Activated T-cell treated with anti-CD3 and anti-CD28 coated beads for 24 hours (primary cell): ENCODE measurements around the gene IZUMO1.
"Not testable (repeated sequence)": the region's sequence is repeated elsewhere in the genome, so short reads cannot be mapped to it uniquely, and the experiment has no call there.

Source experiments
- DNase-seq: peaks from one replicate; pipeline ENCODE4 v3.0.0-alpha.2; 2020; ENCODE audit warnings: low read depth

Gene IZUMO1

DNA sequence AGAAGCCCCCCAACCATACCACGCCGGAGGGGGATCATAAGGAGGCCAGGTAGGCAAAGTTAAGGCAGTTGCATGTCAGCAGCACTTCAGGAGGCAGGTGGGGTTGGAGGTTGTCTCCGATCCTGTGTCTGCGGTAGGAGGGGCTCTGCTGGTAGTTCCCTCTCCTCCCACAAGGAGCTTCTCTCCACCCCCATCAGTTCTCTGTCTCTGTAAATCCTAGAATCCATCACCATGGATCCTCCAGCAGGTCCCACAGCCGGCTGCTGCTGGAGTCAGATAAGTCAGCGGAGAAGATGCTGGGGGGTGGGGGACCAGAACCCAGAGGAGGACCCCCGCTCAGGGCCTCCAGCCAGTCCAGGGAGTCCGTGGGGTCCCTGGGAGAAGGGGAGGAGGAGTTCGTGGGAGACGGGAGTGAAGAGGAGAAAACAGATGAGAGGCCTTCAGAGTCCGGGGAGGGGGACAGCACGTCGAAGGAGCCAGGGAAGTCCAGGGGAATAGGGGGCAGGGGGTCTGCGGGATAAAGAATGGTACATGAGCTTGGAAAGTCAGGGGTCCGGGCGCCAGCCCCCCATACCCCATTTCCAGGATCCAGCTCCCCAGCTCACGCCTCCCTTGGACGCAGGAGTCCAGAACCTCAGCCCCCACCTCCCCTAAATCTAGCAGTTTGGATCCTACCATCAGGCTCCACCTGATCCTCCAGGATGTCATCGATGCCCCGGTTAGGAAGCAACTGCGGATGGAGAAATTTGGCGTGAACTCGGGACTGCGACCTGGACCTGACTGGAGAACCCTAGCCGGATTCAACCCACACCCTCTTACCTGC lies 33.5 kb downstream of the IZUMO1 start:
- DNase-seq = no peak

DNA sequence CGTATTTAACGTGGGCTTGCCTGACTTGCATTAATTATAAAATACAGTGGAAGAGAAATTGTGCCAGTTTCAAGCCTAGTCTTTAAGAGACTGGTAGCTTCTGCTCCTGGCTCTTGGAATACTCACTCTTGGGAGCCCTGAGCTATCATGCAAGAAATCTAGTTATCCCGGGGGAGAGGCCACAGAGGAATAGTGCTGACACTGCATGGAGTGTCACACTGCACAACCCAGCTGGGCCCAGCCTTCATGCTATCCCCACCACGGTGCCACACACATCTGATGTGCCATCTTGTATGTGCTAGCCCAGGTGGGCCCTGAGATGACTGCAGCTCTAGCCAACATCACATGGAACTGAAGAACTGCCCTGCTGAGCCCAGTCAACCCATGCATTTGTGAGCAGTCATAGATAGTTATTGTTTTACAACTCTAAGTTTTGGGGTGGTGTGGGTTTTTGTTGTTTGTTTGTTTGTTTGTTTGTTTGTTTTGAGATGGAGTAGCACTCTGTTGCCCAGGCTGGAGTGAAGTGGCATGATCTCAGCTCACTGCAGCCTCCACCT lies 35.5 kb downstream of the IZUMO1 start:
- no peak for DNase-seq

DNA sequence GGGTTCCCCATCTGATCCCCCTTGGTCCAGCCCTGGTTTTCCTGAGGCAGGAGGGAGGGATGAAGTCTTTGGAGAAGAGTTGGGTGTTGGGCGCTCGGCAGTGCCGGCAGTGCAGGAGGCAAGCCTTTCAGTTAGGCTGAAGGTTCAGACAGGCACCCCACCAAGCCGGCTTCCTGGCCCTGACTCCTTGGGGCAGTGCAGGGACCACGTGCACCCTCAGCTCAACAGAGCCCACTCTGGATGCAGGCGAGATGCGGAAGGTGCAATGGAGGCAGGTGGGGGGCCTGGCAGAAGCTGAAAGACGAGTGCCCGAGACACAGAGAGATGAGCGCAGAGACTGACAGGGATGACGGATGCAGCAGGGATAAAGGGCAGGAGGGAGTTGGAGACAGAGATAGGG lies 38.2 kb downstream of the IZUMO1 start:
- no peak for DNase-seq

DNA sequence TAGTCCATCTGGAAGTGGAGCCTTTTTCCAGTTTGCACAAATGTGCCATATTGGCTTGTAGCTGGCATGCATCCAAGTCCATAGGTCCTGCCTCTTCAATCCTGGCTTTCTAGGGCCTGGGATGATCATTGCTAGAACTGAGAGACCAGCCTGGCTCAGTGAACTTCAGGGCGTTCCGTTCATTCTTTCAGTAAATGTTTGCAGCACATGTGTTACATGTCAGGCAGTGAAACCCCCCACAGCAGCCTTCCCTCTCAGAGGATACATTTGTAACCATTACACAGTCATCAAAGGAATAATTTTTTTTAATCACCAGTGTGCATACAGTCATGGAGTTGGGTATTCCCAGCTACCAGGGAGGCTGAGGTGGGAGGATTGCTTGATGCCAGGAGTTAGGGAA lies 41.3 kb downstream of the IZUMO1 start:
- no peak for DNase-seq

DNA sequence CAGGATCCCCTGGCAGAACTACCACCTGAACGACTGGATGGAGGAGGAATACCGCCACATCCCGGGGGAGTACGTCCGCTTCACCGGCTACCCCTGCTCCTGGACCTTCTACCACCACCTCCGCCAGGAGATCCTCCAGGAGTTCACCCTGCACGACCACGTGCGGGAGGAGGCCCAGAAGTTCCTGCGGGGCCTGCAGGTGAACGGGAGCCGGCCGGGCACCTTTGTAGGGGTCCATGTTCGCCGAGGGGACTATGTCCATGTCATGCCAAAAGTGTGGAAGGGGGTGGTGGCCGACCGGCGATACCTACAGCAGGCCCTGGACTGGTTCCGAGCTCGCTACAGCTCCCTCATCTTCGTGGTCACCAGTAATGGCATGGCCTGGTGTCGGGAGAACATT lies 43.4 kb downstream of the IZUMO1 start:
- no peak for DNase-seq

DNA sequence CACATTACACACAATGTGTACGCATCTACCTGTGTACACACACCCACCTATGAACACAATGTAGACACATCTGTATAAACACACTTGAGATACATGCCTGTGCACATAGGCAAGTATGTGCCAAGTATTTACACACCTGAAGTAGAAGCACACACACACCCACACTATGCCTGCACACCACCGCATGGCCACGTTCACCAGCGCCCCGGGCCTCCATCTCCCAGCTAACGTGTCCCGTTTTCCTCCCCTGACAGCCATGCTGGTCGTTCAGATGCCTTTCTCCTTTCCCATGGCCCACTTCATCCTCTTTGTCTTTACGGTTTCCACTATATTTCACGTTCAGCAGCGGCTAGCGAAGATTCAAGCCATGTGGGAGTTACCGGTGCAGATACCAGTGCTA lies 44.0 kb downstream of the IZUMO1 start:
- no peak for DNase-seq

DNA sequence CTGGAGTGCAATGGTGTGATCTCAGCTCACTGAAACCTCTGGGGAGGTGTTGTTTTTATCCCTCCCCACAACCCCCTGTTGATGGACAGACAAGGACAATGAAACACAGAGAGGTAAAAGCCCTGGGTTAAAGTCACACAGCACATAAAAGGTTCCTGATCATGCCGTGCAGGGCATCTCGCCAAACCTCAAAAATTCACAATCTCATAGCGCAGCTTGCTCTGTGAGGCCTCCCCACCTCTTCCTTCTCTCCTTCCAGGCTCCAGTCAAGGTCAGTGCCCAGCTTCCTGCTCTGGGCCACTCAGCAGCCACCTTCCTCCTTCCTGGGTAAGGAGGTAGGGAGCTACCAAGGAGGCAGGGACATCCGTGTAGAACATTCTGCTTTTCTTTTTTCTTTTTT lies 48.7 kb downstream of the IZUMO1 start:
- no peak for DNase-seq

DNA sequence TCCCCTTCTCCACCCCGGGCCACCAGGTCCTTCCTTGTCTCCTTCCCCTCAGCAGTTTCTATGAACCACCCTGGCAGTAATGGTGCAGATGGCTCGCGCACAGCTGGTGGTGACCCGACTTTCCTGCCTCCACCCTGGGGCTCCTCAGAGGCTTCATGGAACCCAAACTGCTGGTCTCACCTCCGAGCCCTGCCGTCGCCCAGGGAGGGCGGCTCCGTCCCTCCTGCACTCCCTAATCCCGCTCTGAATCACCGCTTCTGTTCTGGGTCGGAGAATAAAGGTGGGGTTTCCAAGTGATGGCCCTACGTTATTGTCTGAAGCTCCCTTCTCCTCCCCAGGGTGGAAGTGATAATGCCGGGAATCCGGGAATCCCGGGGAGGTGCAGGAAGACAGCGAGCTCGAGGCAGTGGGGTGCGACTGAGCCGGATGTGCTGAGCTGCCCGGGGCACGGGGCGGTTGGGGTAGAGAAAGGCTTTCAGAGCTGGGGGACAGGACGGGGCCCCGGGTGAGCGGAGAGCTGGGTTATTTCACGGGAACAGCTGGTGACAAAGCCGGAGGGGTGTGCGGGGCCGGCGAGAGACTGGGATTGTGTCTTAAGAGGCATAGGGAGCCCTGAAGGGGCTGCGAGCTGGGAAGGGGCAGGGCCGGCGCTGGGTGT lies 50.2 kb downstream of the IZUMO1 start:
- no peak for DNase-seq

DNA sequence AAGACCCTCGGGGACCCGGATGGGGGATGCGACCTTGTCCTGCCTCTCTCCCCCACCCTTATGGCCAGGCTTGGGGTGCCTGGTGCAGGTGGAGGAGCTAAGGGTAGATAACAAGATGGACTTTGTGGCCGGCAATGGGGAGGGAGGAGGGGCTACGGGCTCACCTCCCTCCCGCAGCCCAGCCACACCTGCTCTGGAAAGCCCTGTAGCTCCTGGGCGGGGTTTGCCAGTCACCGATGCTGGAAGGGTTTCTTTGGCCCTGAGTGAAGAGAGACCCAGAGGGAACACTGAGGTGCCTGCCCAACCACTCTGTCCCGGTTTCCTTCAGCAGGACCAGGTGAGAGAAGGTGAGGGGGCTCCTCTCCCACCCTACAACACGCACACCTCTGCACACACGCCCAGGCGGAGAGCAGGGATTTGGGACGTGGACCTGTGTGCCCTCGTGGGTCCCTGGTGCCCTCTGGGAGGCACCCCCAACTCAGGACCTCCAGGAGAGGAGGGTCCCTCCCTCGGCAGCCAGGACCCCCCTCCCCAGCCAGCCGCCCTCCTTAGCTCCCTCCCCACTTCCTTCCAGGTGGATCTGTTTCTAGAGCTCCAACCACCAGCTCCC lies 50.9 kb downstream of the IZUMO1 start, which contains the start of gene FUT2:
FUT2 (plus strand) TSS at position 229 of the 610 bp plus-strand sequence. CDS start 6,986 bp downstream, outside the sequence.
- DNase-seq = no peak

DNA sequence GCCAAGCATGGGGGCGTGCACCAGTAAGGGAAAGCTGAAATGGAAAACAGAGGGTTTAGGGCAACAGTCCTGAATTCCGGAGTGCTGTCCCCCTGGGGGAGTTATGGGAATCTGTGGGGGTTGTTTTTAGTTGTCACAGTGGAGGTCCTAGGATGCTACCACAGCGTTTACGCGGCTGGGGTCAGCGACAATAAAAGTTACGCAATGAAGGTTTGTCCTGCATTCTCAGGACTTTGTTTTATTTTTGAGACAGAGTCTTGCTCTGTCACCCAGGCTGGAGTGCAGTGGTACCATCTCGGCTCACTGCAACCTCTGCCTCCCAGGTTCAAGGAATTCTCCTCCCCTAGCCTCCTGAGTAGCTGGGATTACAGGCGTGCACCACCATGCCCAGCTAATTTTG lies 53.1 kb downstream of the IZUMO1 start:
- DNase-seq = not testable (repeated sequence)
